Esophagus squamous epithelium (tissue), 4 donors: ENCODE data around the gene AP4B1.

Experiments
- POLR2A ChIP-seq, 4 donors: fragments of 450-650 bp; IDR thresholded peaks; one replicate each; pipeline ENCODE4 v1.6.1; 2017; ENCODE audit warnings: antibody characterized with exemption in 4 of 4, mild to moderate bottlenecking in 4 of 4, moderate library complexity in 3 of 4
- TF ChIP-seq, protein P1 (sequence below), 6 experiments: fragments of 450-650 bp in 4 of 6; fragments of 200-600 bp in 2 of 6; sonication (generic) in 2 of 6; IDR thresholded peaks; one replicate each; pipeline ENCODE4 v1.5.1; 2016 to 2019; ENCODE audit warnings: antibody characterized with exemption in 6 of 6, mild to moderate bottlenecking in 4 of 6, moderate library complexity in 4 of 6

DNA sequence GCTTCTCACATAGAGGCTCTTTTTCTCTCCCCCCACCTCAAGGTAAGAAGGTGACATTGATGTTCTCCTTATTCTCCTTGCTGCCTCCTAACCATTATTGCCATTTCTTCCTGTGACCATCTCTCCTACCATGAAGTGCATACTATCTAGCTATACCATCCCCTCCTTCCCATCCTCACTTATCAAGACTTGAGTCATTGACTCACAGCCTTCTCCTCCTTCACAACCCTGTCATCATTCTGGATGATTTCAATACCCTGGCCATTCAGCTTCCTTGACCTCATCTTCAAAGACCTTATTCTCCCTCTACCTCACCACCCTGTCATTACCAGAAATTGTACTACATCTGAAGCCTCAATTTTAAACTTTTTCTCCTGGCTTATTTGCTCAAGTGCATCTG, 13.6 kb upstream of the AP4B1 start:
- no peak for TF ChIP-seq POLR2A (IDR thresholded peaks at IDR 0.05)
- TF ChIP-seq, protein P1, sequence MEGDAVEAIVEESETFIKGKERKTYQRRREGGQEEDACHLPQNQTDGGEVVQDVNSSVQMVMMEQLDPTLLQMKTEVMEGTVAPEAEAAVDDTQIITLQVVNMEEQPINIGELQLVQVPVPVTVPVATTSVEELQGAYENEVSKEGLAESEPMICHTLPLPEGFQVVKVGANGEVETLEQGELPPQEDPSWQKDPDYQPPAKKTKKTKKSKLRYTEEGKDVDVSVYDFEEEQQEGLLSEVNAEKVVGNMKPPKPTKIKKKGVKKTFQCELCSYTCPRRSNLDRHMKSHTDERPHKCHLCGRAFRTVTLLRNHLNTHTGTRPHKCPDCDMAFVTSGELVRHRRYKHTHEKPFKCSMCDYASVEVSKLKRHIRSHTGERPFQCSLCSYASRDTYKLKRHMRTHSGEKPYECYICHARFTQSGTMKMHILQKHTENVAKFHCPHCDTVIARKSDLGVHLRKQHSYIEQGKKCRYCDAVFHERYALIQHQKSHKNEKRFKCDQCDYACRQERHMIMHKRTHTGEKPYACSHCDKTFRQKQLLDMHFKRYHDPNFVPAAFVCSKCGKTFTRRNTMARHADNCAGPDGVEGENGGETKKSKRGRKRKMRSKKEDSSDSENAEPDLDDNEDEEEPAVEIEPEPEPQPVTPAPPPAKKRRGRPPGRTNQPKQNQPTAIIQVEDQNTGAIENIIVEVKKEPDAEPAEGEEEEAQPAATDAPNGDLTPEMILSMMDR (IDR thresholded peaks at IDR 0.05), result no peak
